GM21529 (cell line): ENCODE measurements around the gene PTPRU.

ENCODE experiments used
- ATAC-seq: cut with Tn5 transposase; IDR thresholded peaks from one replicate; pipeline ENCODE4 v1.9.1; 2021; ENCODE audit not compliant: unreplicated experiment

Gene PTPRU

GRCh38 chr1:29243871-29244200, 7.5 kb downstream of the PTPRU start:
- no peak for ATAC-seq

GRCh38 chr1:29245261-29245660, 8.9 kb downstream of the PTPRU start:
- no peak for ATAC-seq

GRCh38 chr1:29245876-29246275, 9.6 kb downstream of the PTPRU start:
- no peak for ATAC-seq

GRCh38 chr1:29247044-29247443, 10.7 kb downstream of the PTPRU start:
- ATAC-seq: no peak

- ATAC-seq: no peak
These were observed 11.4 kb downstream of the PTPRU start for GRCh38 chr1:29247571-29248273.

- ATAC-seq: no peak
These were observed 12.1 kb downstream of the PTPRU start for GRCh38 chr1:29248409-29248808.

GRCh38 chr1:29249170-29249691, 12.9 kb downstream of the PTPRU start:
- no peak for ATAC-seq

- ATAC-seq: no peak
These were observed 13.7 kb downstream of the PTPRU start for GRCh38 chr1:29249951-29250581.

- ATAC-seq: no peak
These were observed 15.1 kb downstream of the PTPRU start for GRCh38 chr1:29251164-29252124.

GRCh38 chr1:29253180-29253579, 16.9 kb downstream of the PTPRU start:
- ATAC-seq: no peak

- ATAC-seq: no peak
These were observed 18.0 kb downstream of the PTPRU start for GRCh38 chr1:29254346-29254745.

GRCh38 chr1:29255134-29255666, 18.9 kb downstream of the PTPRU start:
- ATAC-seq: no peak

GRCh38 chr1:29256394-29256793, 20.1 kb downstream of the PTPRU start:
- ATAC-seq: no peak

- no peak for ATAC-seq
These were observed 20.9 kb downstream of the PTPRU start for GRCh38 chr1:29256979-29257804.

GRCh38 chr1:29258189-29258975, 22.1 kb downstream of the PTPRU start:
- ATAC-seq: no peak

GRCh38 chr1:29258976-29259801, 22.9 kb downstream of the PTPRU start:
- no peak for ATAC-seq

GRCh38 chr1:29259802-29260441, 23.6 kb downstream of the PTPRU start:
- ATAC-seq: no peak

- ATAC-seq: no peak
These were observed 24.2 kb downstream of the PTPRU start for GRCh38 chr1:29260531-29260930.
